ENCODE measurements around the gene CDK5.

CDK5 gene

GRCh38 chr7:151074817-151075661 is 17.3 kb upstream of the CDK5 start:
- DNase-seq (ENCODE audit: low read depth in 3 of 3): no peak

GRCh38 chr7:151073990-151074389 is 16.3 kb upstream of the CDK5 start:
- DNase-seq (ENCODE audit: low read depth in 3 of 3): no peak

- no peak for DNase-seq (ENCODE audit: low read depth in 3 of 3)
Measured at GRCh38 chr7:151071032-151071866, 13.6 kb upstream of the CDK5 start.

DNA sequence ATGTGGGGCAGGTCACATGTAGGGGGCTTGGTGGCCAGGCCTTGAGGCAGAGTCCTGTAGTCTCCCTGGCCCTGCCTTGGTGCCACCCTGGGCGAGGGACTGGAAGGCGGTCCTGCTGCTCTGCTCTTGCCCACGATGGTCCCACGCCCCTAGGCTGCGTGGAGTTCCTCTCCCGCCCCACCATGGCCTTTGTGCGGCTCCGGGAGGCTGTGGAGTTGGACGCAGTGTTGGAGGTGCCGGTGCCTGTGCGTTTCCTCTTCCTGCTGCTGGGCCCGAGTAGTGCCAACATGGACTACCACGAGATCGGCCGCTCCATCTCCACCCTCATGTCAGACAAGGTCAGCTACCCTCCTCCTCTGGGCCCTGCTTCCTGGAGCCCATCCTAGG is 12.9 kb upstream of the CDK5 start:
- DNase-seq (ENCODE audit: low read depth in 3 of 3): no peak

DNA sequence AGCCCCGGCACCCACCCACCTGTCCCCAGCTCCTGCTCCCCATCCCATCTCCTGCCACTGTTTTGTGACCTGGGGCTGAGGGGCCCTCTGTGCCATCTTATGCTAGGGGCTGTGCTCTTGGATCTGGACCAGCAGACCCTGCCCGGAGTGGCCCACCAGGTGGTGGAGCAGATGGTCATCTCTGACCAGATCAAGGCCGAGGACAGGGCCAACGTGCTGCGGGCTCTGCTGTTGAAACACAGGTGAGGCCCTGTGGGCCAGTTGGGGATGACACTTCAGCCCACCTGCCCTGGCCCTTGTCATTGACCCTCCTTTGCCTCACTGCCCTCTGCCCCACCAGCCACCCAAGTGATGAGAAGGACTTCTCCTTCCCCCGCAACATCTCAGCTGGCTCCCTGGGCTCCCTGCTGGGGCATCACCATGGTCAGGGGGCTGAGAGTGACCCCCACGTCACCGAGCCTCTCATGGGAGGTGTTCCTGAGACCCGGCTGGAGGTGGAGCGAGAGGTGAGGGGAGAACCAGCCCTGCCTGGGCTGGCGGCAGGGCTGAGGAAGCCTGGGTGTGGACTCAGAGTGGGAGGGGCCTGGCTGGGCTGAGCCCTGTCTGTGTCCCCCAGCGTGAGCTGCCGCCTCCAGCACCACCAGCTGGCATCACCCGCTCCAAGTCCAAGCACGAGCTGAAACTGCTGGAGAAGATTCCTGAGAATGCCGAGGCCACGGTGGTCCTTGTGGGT is 12.3 kb upstream of the CDK5 start:
- DNase-seq (ENCODE audit: low read depth in 3 of 3): no peak

- DNase-seq (ENCODE audit: low read depth in 3 of 3): no peak
Measured at GRCh38 chr7:151068069-151068773, 10.5 kb upstream of the CDK5 start.

GRCh38 chr7:151066273-151066974 is 8.7 kb upstream of the CDK5 start:
- DNase-seq (ENCODE audit: low read depth in 3 of 3): no peak

GRCh38 chr7:151065516-151065915 is 7.8 kb upstream of the CDK5 start:
- DNase-seq (ENCODE audit: low read depth in 3 of 3): no peak

DNA sequence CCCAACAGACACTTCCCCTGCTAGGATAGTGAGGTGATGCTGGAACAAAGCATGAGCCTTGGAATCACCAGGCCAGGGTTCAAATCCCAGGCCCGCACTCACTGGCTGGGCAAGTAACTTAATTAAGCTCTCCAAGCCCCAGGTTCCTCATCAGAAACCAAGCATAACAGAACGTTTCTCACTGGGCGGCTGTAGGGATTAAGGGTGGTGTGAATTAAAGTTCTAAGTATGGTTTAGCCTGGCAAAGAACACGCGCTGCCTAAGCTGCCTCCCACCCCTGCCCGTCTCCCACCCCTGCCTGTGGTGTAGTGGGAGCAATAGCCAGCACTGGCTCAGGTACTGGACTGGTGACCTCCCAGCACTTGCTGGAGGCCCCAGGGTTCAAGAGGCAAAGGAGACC is 7.3 kb upstream of the CDK5 start:
- no peak for DNase-seq (ENCODE audit: low read depth in 3 of 3)

DNA sequence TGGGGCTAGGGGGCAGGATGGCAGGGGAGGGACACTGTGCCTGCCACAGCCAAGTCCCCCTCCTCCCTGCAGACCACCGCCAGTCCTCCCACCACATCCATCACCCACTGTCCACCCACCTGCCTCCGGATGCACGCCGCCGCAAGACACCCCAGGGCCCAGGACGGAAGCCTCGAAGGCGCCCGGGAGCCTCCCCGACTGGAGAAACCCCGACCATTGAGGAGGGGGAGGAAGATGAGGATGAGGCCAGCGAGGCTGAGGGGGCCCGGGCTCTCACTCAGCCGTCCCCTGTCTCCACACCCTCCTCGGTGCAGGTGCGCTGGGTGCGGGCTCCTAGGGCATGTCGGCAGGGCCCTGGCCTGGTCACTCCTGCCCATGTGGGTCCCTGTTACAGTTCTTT is 6.8 kb upstream of the CDK5 start:
- no peak for DNase-seq (ENCODE audit: low read depth in 3 of 3)

DNA sequence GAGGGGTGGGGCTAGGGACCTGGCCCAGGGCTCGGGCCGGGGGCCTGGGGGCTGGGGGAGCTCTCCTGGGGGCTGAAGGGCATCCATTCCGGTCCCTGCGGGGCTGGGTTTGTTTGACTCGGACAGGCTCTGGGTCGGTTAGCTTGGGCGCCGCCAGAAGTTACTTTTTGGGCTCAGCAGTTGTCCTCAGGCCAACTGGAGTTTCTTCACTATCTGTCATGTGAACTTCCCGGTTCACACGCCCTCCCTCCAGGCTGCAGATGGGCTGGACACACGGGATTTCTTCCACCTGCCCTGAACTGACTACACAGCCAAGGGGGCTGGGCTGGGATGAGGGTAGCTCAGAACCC is 5.5 kb upstream of the CDK5 start:
- no peak for DNase-seq (ENCODE audit: low read depth in 3 of 3)

DNA sequence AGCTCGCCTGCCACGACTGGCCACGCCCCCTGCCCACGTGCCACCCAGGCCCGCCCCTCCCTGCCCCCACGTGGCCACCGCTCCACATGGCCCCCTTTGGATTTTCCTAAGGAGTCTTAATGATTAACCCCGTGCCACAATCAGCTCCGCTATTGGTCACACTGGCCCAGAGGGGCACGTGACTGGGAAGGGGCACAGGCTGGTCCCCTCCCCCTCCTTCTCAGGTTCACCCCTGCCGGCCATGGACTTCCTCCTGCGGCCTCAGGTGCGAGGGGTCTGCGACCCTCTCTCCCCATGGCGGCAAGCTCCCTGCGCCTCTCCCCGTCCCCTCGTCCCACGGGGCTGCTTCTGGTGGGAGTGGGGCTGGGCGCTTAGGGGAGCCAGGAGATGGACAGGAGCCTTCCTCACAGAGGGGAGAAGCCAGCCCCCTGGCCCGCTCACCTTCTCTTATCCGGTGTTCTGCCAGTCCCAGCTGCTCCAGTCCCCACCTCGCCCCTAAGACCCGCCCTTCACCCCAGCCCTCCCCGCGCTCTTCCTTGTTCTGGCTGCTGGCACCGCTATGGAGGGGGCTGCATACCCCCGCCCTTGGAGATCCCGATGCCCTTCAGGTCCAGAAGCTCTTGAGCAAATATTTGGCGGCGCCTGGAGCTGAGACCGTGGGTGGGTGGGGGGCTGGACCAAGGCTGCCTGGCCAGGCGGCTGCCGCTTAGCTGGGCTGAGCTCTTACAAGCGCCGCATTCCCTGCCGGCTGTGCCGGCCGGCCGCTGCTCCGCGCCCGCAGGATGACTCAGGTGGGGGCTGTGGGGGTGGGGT is 4.9 kb upstream of the CDK5 start:
- DNase-seq (ENCODE audit: low read depth in 3 of 3): no peak

GRCh38 chr7:151062111-151062398 is 4.4 kb upstream of the CDK5 start:
- no peak for DNase-seq (ENCODE audit: low read depth in 3 of 3)

GRCh38 chr7:151061213-151062110 is 3.8 kb upstream of the CDK5 start:
- no peak for DNase-seq (ENCODE audit: low read depth in 3 of 3)

DNA sequence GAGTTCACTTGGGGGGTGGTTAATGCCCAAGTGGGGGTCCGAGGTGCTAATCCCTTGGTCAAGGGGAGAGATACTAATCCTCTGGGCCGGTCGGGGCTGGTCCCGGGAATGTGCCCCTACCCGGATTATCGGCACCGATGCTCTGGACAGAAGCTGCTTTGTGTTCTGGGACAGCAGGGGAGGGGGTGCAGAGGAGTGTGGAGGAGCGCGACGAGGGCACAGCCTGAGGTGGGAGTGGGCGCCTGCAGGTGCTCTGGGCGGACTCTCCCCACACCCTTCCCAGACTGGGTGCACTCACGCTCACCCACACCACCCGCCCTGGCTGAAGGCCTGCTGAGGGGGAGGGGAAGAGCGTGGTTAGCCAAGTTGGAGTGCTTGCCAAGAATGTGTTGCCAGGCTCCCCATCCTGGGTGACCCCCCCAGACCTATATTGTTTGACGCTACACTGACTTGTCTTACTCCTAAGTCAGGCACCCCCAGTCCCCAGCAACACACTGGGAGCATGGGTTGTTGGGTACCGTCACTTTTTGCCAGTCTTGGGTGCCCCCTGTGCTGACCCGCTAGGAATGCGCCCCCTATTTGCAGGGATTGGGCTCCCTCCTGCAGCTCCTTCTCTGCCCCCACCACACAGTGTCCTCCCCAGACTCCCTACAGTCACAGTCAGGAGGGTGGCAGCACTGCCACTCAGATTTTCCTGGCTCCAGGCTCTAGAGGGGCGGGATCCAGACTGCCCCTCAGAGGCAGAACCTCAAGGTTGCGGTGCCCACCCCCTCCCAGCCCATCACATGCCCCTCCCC is 2.9 kb upstream of the CDK5 start:
- no peak for DNase-seq (ENCODE audit: low read depth in 3 of 3)

GRCh38 chr7:151060113-151060415 is 2.4 kb upstream of the CDK5 start:
- DNase-seq (ENCODE audit: low read depth in 3 of 3): no peak

DNA sequence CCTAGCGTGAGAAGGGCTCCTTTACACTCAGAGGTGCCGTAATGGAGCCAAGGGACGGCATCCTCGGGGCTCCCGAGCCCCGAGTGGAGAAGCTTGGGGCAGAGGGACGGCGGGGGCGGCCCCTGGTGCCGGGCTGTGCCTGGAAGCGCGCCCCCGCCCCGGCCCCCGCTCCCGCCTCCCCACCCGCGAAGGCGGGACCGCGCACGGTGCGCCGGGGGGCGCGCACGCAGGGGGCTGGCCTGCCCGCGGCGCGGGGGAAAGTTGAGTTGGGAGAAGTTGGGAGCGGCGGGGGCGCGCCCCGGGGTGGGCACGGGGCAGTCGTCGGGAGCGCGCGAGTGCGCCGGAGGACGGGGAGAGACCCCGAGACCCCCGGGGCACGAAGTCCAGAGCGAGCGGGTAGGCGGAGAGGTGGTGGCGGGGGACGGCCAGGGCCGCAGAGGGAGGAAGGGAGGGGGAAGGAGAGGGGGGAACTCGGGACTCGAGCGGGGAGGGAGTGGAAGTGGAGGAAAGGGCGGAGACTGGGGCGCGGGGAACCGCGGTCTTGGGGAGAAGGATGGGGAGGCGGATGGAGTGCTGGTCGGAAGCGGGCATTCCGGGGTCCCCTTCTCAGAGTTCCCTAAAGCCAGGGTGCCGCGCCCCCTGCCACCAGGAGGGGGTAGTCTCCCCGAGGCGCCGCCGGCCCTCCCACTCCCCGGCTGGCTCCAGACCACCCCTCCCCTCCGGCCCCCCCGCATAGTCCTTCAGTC is 1.8 kb upstream of the CDK5 start, which contains the start of gene SLC4A2:
TSS of gene SLC4A2 (plus strand) at position 223 of the 746 bp plus-strand sequence. CDS start 2,399 bp downstream, outside the sequence.
- peak; percentile 34 to 69 (median 55) for DNase-seq (ENCODE audit: low read depth in 3 of 3)

DNA sequence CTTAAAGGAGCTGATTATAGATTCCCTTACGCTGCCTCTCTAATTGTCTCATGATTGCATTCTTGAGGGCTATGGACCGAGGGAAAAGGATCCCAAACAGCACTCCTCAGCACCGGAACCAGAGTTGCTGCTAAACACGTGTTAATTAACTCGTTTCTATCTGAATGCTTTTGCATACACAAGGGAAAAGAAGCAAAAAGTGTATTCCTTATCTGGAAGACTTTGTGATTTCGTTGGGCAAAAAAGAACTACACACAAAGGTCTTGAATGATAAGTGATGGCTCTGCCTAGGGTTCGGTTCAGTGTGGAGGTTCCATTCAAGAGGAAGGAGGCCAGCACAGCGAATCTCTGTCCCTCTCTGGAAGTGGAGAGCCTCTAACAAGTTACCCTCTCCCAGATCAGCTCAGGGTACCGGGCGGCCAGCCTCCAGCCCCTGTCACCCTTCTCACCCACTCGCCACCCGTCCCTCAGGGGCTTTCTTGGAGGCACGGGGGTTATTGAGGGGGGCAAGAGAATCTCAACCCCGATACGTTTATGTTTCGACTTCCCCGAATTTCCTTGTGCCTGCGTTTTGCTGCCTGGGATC is 1.2 kb upstream of the CDK5 start:
- no peak for DNase-seq (ENCODE audit: low read depth in 3 of 3)

All from stimulated activated CD4-positive, alpha-beta T cell treated with anti-CD3 and anti-CD28 coated beads, TNF-alpha, amount 100 ng/mL, for 24 hours (primary cell).